IPS-18a (cell line): ENCODE data around the gene ACSM6.
"Not testable (repeated sequence)": the region's sequence is repeated elsewhere in the genome, so short reads cannot be mapped to it uniquely, and the experiment has no call there.

ENCODE experiments used
- H3K27ac ChIP-seq: one replicate; pipeline ENCODE4 v1.5.1; 2013; ENCODE audit warnings: low read length
- H3K27me3 ChIP-seq: one replicate; pipeline ENCODE4 v1.6.1; 2013; ENCODE audit warnings: mild to moderate bottlenecking, low read length; ENCODE audit not compliant: control insufficient read depth, insufficient read depth
- H3K36me3 ChIP-seq: one replicate; pipeline ENCODE4 v1.6.1; 2013; ENCODE audit warnings: low read depth, low read length; ENCODE audit not compliant: control insufficient read depth
- H3K4me1 ChIP-seq: one replicate; pipeline ENCODE4 v1.6.1; 2013; ENCODE audit warnings: low read depth, low read length; ENCODE audit not compliant: control insufficient read depth
- H3K4me3 ChIP-seq: one replicate; pipeline ENCODE4 v1.5.1; 2013; ENCODE audit warnings: low read length
- H3K9ac ChIP-seq: one replicate; pipeline ENCODE4 v1.6.1; 2013; ENCODE audit warnings: mild to moderate bottlenecking, low read length, moderate library complexity
- H3K9me3 ChIP-seq: one replicate; pipeline ENCODE4 v1.6.1; 2013; ENCODE audit warnings: low read depth, low read length; ENCODE audit not compliant: control insufficient read depth

Gene ACSM6

DNA sequence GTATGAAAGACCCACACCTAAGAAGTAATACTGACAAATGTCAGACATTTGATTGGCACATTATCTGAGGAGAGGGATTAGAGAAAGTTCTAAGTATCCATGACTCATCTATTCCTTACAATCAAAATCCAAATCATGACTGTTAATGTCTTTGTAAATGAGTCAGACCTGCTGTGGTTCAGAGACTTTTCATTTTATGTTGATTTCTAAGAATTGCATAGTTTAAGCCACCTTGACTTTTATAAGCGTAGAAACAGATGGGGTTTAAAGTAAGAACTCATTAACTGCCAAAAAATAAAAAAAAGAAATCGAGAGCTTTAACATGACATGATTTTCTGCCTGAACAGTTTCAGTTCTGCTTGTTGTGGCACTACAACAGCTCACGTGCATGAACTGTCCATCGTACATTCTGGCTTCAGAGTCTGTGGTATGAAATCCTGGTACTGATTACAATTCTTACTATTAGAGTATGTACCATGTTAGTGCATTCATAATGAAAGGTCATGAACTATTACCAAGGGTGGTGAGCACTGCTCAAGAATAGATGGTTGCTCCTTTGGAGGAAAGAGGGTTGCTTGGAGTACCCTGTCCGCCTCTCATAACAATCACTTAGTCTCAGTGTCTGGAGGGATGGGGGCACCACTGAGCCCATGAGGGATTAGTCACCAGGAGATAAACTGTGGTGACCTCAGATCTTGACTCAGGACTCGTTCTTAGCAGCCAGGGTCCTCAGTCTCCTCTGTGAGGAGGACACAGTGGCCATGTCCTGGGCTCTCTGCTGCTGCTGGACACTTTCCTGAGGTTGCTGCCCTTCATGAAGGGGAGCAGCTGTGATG is 42.2 kb downstream of the ACSM6 start:
- no peak overlapping the region for H3K9ac ChIP-seq
- no peak overlapping the region for H3K27ac ChIP-seq
- H3K4me1 ChIP-seq: peaks cover 3% of the 10 kb centered on the region
- H3K27me3 ChIP-seq: no peaks in the 10 kb centered on the region
- H3K4me3 ChIP-seq: no peak overlapping the region
- H3K9me3 ChIP-seq: no peaks in the 10 kb centered on the region
- H3K36me3 ChIP-seq: peaks cover 6% of the 10 kb centered on the region

DNA sequence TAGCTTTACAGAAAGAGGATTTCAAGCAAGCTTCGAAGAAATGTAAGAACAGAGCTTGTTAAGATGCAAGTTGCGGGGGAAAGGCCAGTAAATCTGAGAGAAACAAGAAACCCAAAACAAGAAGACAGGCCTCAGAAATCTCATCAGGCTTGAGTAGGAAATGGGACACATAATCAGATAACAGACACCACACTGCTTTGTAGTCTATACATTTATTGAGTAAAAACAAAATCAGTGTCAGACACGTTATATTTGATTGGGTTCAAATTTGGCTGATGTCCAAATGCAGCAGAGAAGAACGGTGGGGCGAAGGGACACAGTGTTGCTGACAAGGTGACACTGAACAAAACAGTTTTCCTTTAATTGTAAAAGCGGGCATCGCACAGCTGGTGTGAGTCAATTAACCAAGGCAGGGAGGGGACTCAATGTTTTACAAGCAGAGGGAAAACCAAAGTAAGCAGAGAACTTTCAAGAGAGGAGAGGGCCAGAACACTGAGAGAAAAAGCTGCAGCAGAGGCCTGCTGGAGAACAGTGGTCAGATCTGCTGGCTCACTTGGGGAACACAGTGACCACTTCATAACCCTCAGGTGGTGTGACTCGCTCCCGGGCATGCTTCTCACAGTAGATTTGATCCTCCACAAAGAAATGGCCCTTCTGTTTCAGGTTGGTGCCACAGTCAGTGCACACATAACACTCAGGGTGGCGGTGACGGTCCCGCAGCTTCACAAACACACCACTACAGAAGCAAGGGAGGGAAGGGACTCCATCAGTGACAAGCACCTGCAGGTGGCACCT is 43.5 kb downstream of the ACSM6 start:
- no peak overlapping the region for H3K27ac ChIP-seq
- H3K36me3 ChIP-seq: peaks cover 6% of the 10 kb centered on the region
- H3K4me1 ChIP-seq: no peaks in the 10 kb centered on the region
- H3K27me3 ChIP-seq: no peaks in the 10 kb centered on the region
- H3K9ac ChIP-seq: no peak overlapping the region
- H3K4me3 ChIP-seq: no peak overlapping the region
- no peaks in the 10 kb centered on the region for H3K9me3 ChIP-seq

DNA sequence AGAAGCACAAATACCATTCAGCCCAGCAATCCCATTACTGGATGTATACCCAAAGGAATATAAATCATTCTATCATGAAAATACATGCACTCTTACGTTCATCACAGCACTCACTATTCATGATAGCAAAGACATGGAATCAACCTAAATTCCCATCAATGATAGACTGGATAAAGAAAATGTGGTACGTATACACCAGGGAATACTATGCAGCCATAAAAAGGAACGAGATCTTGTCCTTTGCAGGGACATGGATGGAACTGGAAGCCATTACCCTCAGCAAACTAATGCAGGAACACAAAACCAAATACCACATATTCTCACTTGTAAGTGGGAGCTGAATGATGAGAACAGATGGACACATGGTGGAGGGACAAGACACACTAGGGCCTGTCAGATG is 46.1 kb downstream of the ACSM6 start:
- not testable (repeated sequence) for H3K27me3 ChIP-seq, H3K27ac ChIP-seq, H3K36me3 ChIP-seq, H3K4me1 ChIP-seq, H3K9ac ChIP-seq, H3K4me3 ChIP-seq, H3K9me3 ChIP-seq

DNA sequence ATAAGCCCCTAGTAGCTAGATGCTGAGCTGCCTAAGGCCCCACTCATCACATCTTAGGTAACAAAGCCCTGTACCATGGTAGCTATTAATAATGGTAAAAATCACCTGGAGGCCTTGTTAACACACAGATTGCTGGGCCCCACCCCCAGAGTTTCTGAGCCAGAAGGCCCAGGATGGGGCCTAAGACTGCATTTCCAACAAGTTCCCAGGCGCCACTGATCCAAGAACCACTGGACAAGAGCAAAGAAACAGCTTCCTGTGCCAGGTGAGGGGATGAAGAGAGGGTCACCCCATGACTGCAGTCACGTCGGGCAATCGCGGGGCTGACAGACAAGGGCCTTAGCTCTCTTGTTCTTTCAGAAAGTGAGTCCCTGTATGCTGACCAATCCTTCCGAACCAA is 46.8 kb downstream of the ACSM6 start:
- no peak overlapping the region for H3K4me3 ChIP-seq
- H3K27ac ChIP-seq: no peak overlapping the region
- no peak overlapping the region for H3K9ac ChIP-seq
- no peaks in the 10 kb centered on the region for H3K9me3 ChIP-seq
- H3K4me1 ChIP-seq: no peaks in the 10 kb centered on the region
- peaks cover 11% of the 10 kb centered on the region for H3K36me3 ChIP-seq
- H3K27me3 ChIP-seq: no peaks in the 10 kb centered on the region

DNA sequence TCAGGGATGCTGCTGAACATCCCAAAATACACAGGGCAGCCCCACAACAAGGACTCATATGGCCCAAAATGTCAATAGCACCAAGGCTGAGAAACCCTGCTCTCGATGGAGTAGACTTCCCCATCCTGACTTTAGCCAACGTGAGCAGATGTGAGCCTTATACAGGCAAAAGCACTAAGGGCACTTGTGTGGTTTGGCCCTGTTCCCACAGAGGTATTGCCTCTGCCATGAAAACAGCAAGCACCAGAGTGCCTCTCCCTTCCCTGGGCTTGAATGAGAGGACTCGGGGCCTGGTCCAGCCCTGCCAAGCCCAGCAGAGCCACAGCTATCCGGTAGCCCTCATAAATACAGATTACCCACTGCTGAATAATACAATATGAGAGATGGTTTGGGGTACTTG is 47.5 kb downstream of the ACSM6 start:
- Histone ChIP-seq H3K4me1 (no peaks in the 10 kb centered on the region), H3K36me3 (peaks cover 17% of the 10 kb centered on the region), H3K27me3 (no peaks in the 10 kb centered on the region), H3K27ac (no peak overlapping the region), H3K9ac (no peak overlapping the region), H3K4me3 (no peak overlapping the region), H3K9me3 (no peaks in the 10 kb centered on the region)

DNA sequence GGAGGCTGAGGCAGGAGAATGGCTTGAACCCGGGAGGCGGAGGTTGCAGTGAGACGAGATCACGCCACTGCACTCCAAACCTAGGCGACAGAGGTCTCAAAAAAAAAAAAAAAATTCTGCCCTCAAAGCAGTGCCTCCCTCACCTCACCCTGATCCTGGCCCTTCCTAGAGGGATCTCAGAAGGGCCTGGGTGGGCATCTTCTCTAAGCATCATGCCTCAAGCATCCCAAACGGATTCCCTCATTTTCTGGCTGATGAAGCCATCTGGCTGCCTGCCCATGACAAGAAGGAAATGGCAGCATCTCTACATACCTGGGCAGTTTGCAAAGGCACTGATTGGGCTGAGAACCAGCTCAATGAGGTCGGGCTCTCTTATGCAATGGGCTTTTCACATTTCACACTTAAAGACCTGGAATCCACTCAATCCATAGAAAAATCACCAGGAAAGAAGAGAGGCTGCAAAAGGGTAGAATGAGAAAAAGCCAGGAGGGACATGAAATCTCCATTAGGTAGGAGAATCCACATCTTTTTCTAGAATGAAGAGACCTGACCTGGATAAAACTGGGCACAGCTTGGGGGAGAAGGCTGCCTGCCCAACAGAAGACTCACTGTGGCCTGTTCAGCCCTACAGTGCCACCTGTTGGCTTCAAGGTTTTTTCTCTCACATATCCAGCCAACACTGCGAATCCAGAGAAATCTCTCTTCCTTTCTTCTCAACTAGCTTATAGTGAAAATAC is 48.7 kb downstream of the ACSM6 start:
- Histone ChIP-seq H3K4me1 (no peaks in the 10 kb centered on the region), H3K27ac (no peak overlapping the region), H3K9me3 (no peaks in the 10 kb centered on the region), H3K36me3 (peaks cover 12% of the 10 kb centered on the region), H3K4me3 (no peak overlapping the region), H3K9ac (no peak overlapping the region), H3K27me3 (no peaks in the 10 kb centered on the region)

DNA sequence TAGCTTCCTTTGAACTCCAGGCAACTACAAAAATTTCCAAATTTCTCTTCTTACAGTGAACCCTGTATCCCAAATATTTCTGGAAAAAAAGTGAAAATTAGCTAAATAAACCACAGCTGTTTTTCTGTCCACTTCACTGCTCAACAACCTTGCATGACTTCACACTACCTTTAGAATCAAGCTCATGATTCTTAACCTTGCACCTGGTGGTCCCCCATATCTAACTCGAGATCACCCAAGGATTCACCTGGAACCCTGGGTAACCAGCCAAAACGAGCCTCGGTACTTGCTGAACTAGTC is 49.2 kb downstream of the ACSM6 start:
- H3K4me1 ChIP-seq: no peaks in the 10 kb centered on the region
- no peaks in the 10 kb centered on the region for H3K9me3 ChIP-seq
- no peak overlapping the region for H3K4me3 ChIP-seq
- no peaks in the 10 kb centered on the region for H3K27me3 ChIP-seq
- peaks cover 11% of the 10 kb centered on the region for H3K36me3 ChIP-seq
- H3K27ac ChIP-seq: no peak overlapping the region
- no peak overlapping the region for H3K9ac ChIP-seq

DNA sequence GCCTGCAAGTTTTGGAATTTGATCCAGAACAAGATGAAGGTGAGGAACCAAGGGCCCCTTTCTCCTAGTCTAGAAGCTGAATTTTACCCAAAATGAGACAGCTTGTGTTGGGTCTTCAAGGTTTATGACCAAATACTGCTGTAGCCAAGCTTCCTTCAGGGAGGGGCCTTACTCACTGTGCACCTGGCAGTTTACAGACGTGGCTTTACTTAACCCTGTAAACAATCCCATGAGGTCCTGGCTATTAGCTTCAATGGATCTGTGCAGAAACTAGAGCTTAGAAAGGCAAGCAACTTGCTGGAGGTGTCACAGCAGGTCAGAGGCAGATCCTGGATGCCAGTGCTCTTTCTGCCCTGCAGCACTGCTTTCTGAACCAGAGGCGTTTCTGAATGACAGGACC is 50.1 kb downstream of the ACSM6 start:
- Histone ChIP-seq H3K4me3 (no peak overlapping the region), H3K27me3 (no peaks in the 10 kb centered on the region), H3K36me3 (peaks cover 11% of the 10 kb centered on the region), H3K4me1 (no peaks in the 10 kb centered on the region), H3K9ac (no peak overlapping the region), H3K9me3 (no peaks in the 10 kb centered on the region), H3K27ac (no peak overlapping the region)

DNA sequence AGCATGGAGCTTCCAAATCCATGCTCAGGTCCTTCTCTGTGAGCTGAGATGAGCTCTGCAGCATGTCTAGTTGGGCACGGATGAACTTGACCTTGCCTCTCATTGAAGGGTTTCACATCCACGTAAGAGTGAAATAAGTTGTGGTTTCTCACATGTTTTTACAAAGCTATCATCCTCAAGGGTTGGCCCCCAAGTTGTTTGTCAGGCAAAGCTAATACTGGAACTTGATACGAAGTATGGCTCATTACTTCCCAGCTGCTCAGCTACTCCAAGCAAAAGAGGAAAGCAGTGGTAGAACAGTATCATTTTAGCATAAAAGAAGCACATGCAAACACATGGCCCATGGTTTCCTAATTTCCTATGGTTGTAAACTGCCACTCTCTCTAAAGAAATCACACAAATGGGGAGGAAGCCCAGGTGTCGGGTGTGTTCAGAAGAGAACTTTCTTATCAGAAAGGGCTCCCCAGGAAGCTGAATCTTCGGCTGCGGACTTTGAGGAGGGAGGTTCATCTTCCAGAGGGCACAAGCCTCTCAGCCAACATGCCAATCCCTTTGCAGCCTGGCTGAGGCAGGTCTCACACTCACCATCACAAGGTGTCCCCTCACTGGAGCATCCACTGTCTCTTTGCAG is 51.5 kb downstream of the ACSM6 start:
- H3K27me3 ChIP-seq: no peaks in the 10 kb centered on the region
- no peak overlapping the region for H3K27ac ChIP-seq
- H3K36me3 ChIP-seq: peaks cover 11% of the 10 kb centered on the region

DNA sequence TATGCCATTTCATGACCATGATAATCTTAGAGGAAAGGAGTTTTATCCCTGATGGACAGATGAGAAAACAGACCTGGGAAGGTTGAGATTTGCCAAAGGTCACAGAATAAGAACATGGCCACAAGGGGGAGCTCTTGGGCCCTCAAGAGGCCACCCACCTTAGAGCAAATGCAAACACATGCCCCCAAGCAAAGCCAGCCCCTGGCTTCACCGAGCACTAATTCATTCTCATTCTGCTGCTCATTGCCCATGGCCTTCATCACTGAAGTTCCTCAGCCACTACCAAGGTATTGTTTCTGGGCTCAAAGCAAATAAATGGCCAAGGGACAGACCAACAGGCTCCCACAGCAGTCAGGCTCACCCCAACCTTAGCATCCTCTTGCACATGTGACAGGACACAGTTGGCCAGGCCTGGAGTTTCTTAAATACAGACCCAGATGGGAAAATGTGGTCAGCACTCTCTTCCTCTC is 52.6 kb downstream of the ACSM6 start:
- Histone ChIP-seq H3K27ac (no peak overlapping the region), H3K27me3 (no peaks in the 10 kb centered on the region), H3K9ac (no peak overlapping the region), H3K4me1 (peaks cover 7% of the 10 kb centered on the region), H3K4me3 (no peak overlapping the region), H3K36me3 (peaks cover 11% of the 10 kb centered on the region), H3K9me3 (no peaks in the 10 kb centered on the region)

More for the DNA sequence above, 51.5 kb downstream of the ACSM6 start:
- no peak overlapping the region for H3K4me3 ChIP-seq
- no peak overlapping the region for H3K9ac ChIP-seq
- H3K4me1 ChIP-seq: peaks cover 7% of the 10 kb centered on the region
- no peaks in the 10 kb centered on the region for H3K9me3 ChIP-seq

DNA sequence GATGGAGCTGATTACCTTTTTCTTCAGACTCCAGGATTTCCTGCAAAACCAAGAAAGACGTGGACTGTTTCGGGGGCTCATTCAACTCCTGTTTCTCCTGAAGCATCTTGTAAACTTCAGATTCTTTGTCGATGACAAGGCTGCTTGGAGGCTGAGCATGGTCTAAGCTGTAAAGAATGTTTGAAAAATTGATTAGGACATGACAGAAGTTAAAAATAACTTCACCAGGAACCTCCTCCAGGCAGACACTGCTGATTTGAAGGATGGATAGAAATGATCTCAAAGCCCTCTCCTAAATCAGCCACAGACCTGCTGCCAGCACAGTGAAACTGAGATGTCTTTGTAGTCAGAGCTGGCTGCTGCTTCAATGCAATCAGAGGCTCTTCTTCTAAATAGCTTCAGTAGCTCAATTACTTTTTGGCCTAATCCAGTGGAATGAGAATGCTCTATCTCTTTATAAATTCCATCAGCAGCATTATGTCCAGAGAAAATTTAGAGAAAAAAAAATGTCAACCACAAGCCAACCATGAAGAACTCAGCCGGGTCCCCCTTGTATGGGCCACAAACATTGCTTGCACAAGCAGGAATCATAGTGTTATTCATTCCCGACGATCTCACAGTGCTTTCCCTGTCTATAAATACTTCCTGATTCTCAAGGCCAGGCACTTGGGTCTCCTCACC is 53.3 kb downstream of the ACSM6 start:
- Histone ChIP-seq H3K27me3 (no peaks in the 10 kb centered on the region), H3K9ac (no peak overlapping the region), H3K27ac (no peak overlapping the region), H3K36me3 (peaks cover 11% of the 10 kb centered on the region), H3K9me3 (no peaks in the 10 kb centered on the region), H3K4me1 (peaks cover 7% of the 10 kb centered on the region), H3K4me3 (no peak overlapping the region)
